ENCODE results near the gene PLA2G2C.
"Not testable (repeated sequence)": the region's sequence is repeated elsewhere in the genome, so short reads cannot be mapped to it uniquely, and the experiment has no call there.

- not testable (repeated sequence) for TF ChIP-seq POLR2A (IDR thresholded peaks at IDR 0.05)
- TF ChIP-seq, protein P1, sequence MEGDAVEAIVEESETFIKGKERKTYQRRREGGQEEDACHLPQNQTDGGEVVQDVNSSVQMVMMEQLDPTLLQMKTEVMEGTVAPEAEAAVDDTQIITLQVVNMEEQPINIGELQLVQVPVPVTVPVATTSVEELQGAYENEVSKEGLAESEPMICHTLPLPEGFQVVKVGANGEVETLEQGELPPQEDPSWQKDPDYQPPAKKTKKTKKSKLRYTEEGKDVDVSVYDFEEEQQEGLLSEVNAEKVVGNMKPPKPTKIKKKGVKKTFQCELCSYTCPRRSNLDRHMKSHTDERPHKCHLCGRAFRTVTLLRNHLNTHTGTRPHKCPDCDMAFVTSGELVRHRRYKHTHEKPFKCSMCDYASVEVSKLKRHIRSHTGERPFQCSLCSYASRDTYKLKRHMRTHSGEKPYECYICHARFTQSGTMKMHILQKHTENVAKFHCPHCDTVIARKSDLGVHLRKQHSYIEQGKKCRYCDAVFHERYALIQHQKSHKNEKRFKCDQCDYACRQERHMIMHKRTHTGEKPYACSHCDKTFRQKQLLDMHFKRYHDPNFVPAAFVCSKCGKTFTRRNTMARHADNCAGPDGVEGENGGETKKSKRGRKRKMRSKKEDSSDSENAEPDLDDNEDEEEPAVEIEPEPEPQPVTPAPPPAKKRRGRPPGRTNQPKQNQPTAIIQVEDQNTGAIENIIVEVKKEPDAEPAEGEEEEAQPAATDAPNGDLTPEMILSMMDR (IDR thresholded peaks at IDR 0.05): not testable (repeated sequence)
These were observed 46.2 kb upstream of the PLA2G2C start for GRCh38 chr1:20232564-20232963.
